ENCODE data around the gene LAMP2.
A peak's percentile ranks its signal among the peaks of the same experiment; 100 is the strongest.
"Not testable (repeated sequence)": the region's sequence is repeated elsewhere in the genome, so short reads cannot be mapped to it uniquely, and the experiment has no call there.

LAMP2 gene

DNA sequence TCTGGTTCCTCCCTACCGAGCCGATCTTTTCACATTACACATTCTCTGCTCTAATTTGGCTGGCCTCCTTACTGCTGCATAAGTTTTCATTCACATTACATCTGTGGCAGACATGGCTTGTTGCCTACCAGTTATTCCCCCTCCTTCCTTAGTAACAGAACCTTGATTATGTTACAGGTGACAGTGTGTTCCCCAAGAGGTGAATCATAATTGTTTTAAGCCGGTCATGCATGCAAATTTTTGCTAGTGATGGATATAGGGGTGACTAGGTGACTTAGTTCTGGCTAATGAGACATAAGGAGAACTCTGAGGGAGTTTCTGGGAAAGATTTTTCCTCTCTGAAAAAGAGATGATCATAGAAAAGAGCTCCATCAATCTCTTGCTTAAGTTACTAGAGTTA, 8.4 kb upstream of the LAMP2 start:
- no peaks in the 10 kb centered on the region for H3K27me3 ChIP-seq

DNA sequence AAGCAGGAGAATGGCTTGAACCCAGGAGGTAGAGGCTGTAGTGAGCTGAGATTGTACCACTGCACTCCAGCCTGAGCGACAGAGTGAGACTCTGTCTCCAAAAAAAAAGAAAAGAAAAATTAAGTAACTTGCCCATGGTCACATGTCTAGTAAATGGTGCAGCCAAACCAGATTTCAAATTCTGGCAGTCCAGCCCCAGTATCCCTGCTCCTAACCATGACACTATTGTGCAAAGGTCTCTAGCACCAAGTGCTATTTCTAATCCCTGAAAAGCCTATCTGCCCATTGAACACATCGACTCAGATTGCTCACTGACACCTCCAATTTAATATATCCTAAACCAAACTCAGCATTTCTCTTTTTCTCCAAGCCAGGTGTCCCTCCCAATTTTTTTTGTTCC, 7.6 kb upstream of the LAMP2 start:
- no peaks in the 10 kb centered on the region for H3K27me3 ChIP-seq
- H3K27ac ChIP-seq, result no peak overlapping the region
- H3K9me3 ChIP-seq, result no peaks in the 10 kb centered on the region
- no peaks in the 10 kb centered on the region for H3K36me3 ChIP-seq
- H3K4me3 ChIP-seq (ENCODE audit: low read depth in 1 of 2, low read length in 1 of 2), result no peak overlapping the region
- TF ChIP-seq, protein P1, sequence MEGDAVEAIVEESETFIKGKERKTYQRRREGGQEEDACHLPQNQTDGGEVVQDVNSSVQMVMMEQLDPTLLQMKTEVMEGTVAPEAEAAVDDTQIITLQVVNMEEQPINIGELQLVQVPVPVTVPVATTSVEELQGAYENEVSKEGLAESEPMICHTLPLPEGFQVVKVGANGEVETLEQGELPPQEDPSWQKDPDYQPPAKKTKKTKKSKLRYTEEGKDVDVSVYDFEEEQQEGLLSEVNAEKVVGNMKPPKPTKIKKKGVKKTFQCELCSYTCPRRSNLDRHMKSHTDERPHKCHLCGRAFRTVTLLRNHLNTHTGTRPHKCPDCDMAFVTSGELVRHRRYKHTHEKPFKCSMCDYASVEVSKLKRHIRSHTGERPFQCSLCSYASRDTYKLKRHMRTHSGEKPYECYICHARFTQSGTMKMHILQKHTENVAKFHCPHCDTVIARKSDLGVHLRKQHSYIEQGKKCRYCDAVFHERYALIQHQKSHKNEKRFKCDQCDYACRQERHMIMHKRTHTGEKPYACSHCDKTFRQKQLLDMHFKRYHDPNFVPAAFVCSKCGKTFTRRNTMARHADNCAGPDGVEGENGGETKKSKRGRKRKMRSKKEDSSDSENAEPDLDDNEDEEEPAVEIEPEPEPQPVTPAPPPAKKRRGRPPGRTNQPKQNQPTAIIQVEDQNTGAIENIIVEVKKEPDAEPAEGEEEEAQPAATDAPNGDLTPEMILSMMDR (IDR thresholded peaks at IDR 0.05), result no peak
- H3K4me1 ChIP-seq (ENCODE audit: control insufficient read depth in 1 of 2, insufficient read depth in 1 of 2, low read depth in 1 of 2, low read length in 1 of 2), result peaks cover 13% of the 10 kb centered on the region in 2 experiments

More for the DNA sequence above, 8.4 kb upstream of the LAMP2 start:
- TF ChIP-seq, protein P1 (IDR thresholded peaks at IDR 0.05), result no peak
- H3K4me3 ChIP-seq (ENCODE audit: low read depth in 1 of 2, low read length in 1 of 2), result no peak overlapping the region
- H3K27ac ChIP-seq, result no peak overlapping the region
- peaks cover 13% of the 10 kb centered on the region in 2 experiments for H3K4me1 ChIP-seq (ENCODE audit: control insufficient read depth in 1 of 2, insufficient read depth in 1 of 2, low read depth in 1 of 2, low read length in 1 of 2)
- H3K36me3 ChIP-seq, result no peaks in the 10 kb centered on the region
- no peaks in the 10 kb centered on the region for H3K9me3 ChIP-seq

DNA sequence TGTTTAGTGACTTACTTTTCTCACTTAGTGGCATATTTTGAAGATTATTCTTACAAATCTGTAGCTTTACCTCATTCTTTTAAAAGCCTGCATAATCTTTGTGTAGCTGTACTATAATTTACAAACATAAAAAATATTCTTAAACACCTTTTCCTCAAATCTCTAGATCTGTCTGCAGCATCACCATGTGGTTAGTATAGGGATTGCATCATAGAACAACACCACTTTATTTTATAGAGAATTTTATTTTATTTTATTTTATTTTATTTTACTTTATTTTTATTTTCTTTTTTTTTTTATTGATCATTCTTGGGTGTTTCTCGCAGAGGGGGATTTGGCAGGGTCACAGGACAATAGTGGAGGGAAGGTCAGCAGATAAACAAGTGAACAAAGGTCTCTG, 6.4 kb upstream of the LAMP2 start:
- H3K27me3 ChIP-seq; H3K9me3 ChIP-seq; H3K27ac ChIP-seq; H3K36me3 ChIP-seq; H3K4me3 ChIP-seq (ENCODE audit: low read depth in 1 of 2, low read length in 1 of 2): not testable (repeated sequence)
- H3K4me1 ChIP-seq (ENCODE audit: control insufficient read depth in 1 of 2, insufficient read depth in 1 of 2, low read depth in 1 of 2, low read length in 1 of 2), result peaks cover 13% of the 10 kb centered on the region in 2 experiments
- TF ChIP-seq, protein P1 (IDR thresholded peaks at IDR 0.05), result peak; percentile 40

DNA sequence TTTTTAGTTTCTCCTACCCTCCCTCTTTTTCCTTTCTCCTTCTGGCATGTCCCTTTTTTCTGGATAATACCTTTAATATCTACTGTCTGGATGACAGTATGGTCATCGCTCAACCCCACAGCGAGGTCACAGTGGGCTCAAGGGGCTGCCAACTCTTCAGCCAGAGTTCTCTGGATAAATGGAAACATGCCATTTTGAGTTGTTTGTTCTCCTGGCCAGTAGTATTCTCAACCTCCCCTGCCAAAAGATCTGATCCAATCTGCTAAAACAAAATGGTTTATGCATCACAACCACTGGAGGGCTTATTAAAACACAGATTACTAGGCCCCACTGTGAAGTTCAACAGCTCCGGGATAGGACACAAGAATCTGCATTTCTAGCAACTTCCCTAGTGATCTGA, 5.0 kb upstream of the LAMP2 start:
- TF ChIP-seq, protein P1 (IDR thresholded peaks at IDR 0.05), result no peak
- peaks cover 13 to 18% of the 10 kb centered on the region in 2 experiments for H3K4me1 ChIP-seq (ENCODE audit: control insufficient read depth in 1 of 2, insufficient read depth in 1 of 2, low read depth in 1 of 2, low read length in 1 of 2)
- no peaks in the 10 kb centered on the region for H3K27me3 ChIP-seq
- no peak overlapping the region for H3K4me3 ChIP-seq (ENCODE audit: low read depth in 1 of 2, low read length in 1 of 2)
- no peaks in the 10 kb centered on the region for H3K36me3 ChIP-seq
- peak overlapping the region; percentile 23 for H3K27ac ChIP-seq
- H3K9me3 ChIP-seq, result no peaks in the 10 kb centered on the region

DNA sequence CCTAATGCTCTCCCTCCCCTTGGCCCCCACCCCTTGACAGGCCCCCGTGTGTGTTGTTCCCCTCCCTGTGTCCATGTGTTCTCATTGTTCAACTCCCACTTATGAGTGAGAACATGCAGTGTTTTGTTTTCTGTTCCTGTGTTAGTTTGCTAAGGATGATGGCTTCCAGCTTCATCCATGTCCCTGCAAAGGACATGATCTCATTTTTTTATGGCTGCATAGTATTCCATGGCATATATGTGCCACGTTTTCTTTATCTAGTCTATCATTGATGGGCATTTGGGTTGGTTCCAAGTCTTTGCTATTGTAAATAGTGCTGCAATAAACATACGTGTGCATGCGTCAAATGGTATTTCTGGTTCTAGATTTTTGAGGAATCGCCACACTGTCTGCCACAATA, 561 bp upstream of the LAMP2 start:
- H3K9me3 ChIP-seq, H3K27me3 ChIP-seq, H3K36me3 ChIP-seq: not testable (repeated sequence)
- Histone ChIP-seq H3K4me1 (ENCODE audit: control insufficient read depth in 1 of 2, insufficient read depth in 1 of 2, low read depth in 1 of 2, low read length in 1 of 2) (peaks cover 41 to 42% of the 10 kb centered on the region in 2 experiments), H3K4me3 (ENCODE audit: low read depth in 1 of 2, low read length in 1 of 2) (peak overlapping the region; percentile 70 to 73), H3K27ac (peak overlapping the region; percentile 97)

DNA sequence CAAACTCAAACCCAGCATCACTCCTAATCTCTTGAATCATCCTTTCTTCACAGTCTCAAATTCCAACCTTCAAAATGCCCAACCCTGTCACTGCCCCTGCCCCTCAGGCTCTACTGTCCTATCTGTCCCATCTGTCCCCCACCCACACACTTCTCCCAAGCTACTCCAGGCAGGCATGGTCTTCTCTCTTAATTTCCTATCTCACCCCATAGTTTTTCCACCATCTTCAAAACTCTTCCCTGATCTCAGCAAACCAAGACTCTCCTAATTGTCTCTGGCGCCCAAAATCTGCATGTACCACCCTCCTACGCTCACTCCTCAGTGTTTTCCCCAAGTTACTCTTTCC, 644 bp downstream of the LAMP2 start:
- peak overlapping the region; percentile 97 for H3K27ac ChIP-seq
- TF ChIP-seq, protein P1 (IDR thresholded peaks at IDR 0.05), result no peak

More for the DNA sequence above, 644 bp downstream of the LAMP2 start:
- no peaks in the 10 kb centered on the region for H3K27me3 ChIP-seq
- peaks cover 45 to 46% of the 10 kb centered on the region in 2 experiments for H3K4me1 ChIP-seq (ENCODE audit: control insufficient read depth in 1 of 2, insufficient read depth in 1 of 2, low read depth in 1 of 2, low read length in 1 of 2)
- H3K36me3 ChIP-seq, result no peaks in the 10 kb centered on the region
- peak overlapping the region; percentile 70 to 73 for H3K4me3 ChIP-seq (ENCODE audit: low read depth in 1 of 2, low read length in 1 of 2)
- no peaks in the 10 kb centered on the region for H3K9me3 ChIP-seq
